SK-N-SH (cell line): ENCODE results near the gene CYSLTR2.

Experiments used
- RXRA ChIP-seq: IDR thresholded peaks from 2 replicates; pipeline ENCODE4 v1.4.0; 2012; ENCODE audit warnings: low read depth, mild to moderate bottlenecking, borderline replicate concordance
- TF ChIP-seq, protein P1 (sequence below): fragments of 200-600 bp; sonication (generic); IDR thresholded peaks from 2 replicates; pipeline ENCODE4 v1.6.1; 2017; ENCODE audit warnings: antibody characterized with exemption, mild to moderate bottlenecking, moderate library complexity

DNA sequence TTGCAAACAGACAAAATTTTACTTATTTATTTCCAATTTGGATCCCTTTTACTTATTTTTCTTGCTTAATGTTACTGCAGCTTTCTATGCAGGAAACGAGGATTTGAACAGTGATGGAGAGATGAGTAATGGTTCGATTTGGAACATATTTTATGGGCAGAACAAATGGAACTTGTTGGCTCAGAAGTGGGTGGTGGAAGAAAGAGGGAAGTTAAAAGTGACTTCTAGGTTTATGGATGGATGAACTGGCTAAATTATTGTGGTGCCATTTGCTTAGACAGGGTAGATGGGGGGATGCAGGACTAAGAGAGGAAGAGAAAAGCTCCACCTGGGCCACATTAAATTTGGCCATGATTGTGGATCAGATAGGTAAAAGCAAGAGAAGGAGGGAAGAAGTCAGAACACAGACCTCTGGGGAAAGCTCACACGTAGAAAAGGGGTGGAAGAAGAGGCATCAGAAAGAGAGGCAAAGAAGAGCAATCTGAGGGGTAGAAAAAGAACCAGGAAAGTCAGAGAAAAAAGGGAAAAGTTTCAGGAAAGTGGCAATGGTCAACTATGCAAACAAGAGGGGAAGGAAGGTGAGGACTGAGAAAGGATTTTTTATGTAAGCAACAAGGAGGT, 768 bp upstream of the CYSLTR2 start:
- TF ChIP-seq RXRA = no peak
- TF ChIP-seq, protein P1, sequence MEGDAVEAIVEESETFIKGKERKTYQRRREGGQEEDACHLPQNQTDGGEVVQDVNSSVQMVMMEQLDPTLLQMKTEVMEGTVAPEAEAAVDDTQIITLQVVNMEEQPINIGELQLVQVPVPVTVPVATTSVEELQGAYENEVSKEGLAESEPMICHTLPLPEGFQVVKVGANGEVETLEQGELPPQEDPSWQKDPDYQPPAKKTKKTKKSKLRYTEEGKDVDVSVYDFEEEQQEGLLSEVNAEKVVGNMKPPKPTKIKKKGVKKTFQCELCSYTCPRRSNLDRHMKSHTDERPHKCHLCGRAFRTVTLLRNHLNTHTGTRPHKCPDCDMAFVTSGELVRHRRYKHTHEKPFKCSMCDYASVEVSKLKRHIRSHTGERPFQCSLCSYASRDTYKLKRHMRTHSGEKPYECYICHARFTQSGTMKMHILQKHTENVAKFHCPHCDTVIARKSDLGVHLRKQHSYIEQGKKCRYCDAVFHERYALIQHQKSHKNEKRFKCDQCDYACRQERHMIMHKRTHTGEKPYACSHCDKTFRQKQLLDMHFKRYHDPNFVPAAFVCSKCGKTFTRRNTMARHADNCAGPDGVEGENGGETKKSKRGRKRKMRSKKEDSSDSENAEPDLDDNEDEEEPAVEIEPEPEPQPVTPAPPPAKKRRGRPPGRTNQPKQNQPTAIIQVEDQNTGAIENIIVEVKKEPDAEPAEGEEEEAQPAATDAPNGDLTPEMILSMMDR = no peak
